OCI-LY3 (cell line): ENCODE results near the gene P4HA2.

Source experiments
- EZH2phosphoT487 ChIP-seq: fragments of 200-600 bp; shearing (Covaris generic); IDR thresholded peaks from 2 replicates; pipeline ENCODE4 v1.6.1; 2018; ENCODE audit warnings: antibody characterized with exemption, mixed run types, low read depth
- TF ChIP-seq, protein P1 (sequence below): fragments of 200-600, 300-600 bp; sonication (generic); IDR thresholded peaks from 2 replicates; pipeline ENCODE4 v1.5.1; 2014; ENCODE audit warnings: antibody characterized with exemption, low read length, low read depth

DNA sequence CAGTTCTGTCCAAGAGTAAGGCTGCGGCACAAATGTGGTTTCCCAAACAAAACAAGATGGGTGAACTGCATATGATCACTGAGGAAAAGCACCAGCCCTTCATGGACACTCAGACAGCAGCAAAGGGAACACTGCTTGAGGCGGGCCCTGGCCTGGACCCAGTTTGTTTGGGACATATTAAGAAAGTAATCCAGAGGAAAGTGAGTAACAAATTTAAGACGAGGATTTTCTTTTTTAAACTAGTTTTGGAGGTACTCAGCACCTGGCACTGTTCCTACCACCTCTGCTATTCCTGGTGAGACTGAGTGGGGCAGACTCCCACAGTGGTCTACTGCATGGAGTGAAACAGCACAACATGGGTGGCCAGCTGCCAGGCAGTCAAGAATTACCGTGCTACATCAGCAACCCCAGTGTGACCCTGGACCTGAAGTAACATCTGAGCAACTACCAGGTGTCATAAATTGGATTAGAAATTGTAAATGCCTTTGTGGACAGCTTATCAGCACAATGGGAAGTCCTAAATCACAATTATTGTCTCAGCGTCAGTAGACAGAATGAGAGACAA, 28.5 kb downstream of the P4HA2 start:
- TF ChIP-seq, protein P1, sequence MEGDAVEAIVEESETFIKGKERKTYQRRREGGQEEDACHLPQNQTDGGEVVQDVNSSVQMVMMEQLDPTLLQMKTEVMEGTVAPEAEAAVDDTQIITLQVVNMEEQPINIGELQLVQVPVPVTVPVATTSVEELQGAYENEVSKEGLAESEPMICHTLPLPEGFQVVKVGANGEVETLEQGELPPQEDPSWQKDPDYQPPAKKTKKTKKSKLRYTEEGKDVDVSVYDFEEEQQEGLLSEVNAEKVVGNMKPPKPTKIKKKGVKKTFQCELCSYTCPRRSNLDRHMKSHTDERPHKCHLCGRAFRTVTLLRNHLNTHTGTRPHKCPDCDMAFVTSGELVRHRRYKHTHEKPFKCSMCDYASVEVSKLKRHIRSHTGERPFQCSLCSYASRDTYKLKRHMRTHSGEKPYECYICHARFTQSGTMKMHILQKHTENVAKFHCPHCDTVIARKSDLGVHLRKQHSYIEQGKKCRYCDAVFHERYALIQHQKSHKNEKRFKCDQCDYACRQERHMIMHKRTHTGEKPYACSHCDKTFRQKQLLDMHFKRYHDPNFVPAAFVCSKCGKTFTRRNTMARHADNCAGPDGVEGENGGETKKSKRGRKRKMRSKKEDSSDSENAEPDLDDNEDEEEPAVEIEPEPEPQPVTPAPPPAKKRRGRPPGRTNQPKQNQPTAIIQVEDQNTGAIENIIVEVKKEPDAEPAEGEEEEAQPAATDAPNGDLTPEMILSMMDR = no peak
- no peak for TF ChIP-seq EZH2phosphoT487
